Measurements from ENCODE around the gene CHCHD3. TPM values are rescaled to one million over a fixed set of nuclear protein-coding genes. Genes with fewer than 3 reads are reported as not detected.

Gene CHCHD3
- total and polyA plus RNA-seq, 2 donors from 2014 or later, result 53.9 to 77.3 TPM

DNA sequence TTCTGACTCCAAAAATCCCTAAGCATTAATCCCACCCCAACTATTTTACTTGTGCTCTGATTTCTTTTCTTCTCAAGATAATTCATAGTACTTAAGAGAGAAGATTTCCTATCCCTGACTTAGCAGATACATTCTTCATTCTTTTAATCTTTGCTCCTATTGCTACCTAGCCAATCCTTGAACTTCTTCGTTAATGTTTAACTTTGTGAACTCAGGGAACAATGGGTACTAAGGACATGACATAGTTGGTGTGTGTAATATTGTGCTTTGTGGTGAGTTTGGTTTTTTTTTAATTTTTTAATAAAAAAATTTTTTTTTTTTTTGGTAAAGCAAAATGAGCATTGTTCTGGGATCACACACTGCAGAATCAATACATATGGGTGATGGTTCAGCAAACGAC lies 166.2 kb downstream of the CHCHD3 start:
- intact Hi-C loops (cut with DNase I), result no loop called here
- Histone ChIP-seq H3K27ac (ENCODE audit: low read depth in 2 of 2, low read length in 2 of 2) (no peak overlapping the region), H3K27me3 (ENCODE audit: control insufficient read depth, insufficient read depth, low read length) (no peaks in the 10 kb centered on the region), H3K36me3 (ENCODE audit: control insufficient read depth in 2 of 3, insufficient read depth in 3 of 3, low read length in 3 of 3) (no peaks in the 10 kb centered on the region), H3K4me3 (ENCODE audit: low read length in 3 of 3) (no peak overlapping the region), H3K4me1 (ENCODE audit: control insufficient read depth in 2 of 3, insufficient read depth in 2 of 3, low read depth in 1 of 3, low read length in 3 of 3) (peaks cover 0 to 4% (median 0%) of the 10 kb centered on the region in 3 donors), H3K9ac (ENCODE audit: low read length in 3 of 3) (no peak overlapping the region), H3K9me3 (ENCODE audit: control insufficient read depth in 2 of 3, insufficient read depth in 1 of 3, low read length in 3 of 3) (no peaks in the 10 kb centered on the region)
- FAIRE-seq, result peak; percentile 94
- peak in 1 of 5 donors; percentile 20 for DNase-seq
- TF ChIP-seq, protein P1, sequence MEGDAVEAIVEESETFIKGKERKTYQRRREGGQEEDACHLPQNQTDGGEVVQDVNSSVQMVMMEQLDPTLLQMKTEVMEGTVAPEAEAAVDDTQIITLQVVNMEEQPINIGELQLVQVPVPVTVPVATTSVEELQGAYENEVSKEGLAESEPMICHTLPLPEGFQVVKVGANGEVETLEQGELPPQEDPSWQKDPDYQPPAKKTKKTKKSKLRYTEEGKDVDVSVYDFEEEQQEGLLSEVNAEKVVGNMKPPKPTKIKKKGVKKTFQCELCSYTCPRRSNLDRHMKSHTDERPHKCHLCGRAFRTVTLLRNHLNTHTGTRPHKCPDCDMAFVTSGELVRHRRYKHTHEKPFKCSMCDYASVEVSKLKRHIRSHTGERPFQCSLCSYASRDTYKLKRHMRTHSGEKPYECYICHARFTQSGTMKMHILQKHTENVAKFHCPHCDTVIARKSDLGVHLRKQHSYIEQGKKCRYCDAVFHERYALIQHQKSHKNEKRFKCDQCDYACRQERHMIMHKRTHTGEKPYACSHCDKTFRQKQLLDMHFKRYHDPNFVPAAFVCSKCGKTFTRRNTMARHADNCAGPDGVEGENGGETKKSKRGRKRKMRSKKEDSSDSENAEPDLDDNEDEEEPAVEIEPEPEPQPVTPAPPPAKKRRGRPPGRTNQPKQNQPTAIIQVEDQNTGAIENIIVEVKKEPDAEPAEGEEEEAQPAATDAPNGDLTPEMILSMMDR (IDR thresholded peaks at IDR 0.05; ENCODE audit: borderline replicate concordance, extremely low read depth, insufficient read depth), result no peak

DNA sequence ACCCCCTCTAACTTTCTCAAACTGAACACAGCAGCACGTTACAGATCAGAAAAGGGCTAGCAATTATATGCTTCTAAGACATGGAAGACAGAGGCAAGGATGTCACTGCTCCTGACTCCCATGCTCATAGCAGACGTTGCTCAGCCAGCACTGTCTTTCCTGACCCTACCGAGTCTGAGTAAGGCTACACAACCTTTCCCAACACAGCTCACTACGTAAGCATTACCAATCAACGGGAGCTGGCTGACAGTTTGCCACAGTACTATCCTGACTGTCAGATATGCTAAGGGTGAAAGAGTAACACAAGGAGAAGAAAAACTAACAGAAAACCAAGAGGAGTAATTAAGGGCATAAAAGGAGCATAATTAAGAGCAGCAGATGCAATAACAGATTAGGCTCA lies 171.2 kb downstream of the CHCHD3 start:
- FAIRE-seq, result no peak
- H3K27me3 ChIP-seq (ENCODE audit: control insufficient read depth, insufficient read depth, low read length), result no peaks in the 10 kb centered on the region

DNA sequence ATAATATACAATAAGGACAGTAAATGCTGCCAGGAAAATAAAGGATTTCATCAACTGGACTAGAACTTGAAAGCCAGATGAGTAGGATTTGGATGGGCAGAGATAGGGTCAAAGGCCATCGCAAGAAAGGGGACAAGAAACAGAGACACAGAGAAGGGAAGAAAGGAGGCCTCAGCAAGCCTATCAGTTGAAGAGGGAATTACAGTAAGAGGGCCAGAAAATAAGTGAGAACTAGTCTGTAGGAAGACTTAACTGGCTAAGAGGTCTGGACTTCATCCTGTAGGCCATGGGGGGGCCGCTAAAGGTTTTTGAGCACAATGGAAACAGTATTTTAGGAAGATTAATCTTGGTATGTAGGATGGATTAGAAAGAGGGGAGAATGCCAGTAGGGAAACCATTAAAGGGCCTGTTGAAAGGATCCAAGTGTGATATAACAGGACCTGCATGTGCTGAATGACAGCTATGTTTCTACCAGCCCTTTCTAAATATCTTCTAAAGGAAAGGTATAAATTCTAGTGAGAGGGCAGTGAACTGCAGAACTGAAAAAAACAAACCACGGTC lies 174.4 kb downstream of the CHCHD3 start:
- FAIRE-seq, result no peak

More for the DNA sequence above, 171.2 kb downstream of the CHCHD3 start:
- peaks cover 0 to 4% (median 0%) of the 10 kb centered on the region in 3 donors for H3K4me1 ChIP-seq (ENCODE audit: control insufficient read depth in 2 of 3, insufficient read depth in 2 of 3, low read depth in 1 of 3, low read length in 3 of 3)
- no peak overlapping the region for H3K9ac ChIP-seq (ENCODE audit: low read length in 3 of 3)
- intact Hi-C loops (cut with DNase I), result no loop called here
- DNase-seq, result no peak
- H3K36me3 ChIP-seq (ENCODE audit: control insufficient read depth in 2 of 3, insufficient read depth in 3 of 3, low read length in 3 of 3), result no peaks in the 10 kb centered on the region
- no peak overlapping the region for H3K4me3 ChIP-seq (ENCODE audit: low read length in 3 of 3)
- TF ChIP-seq, protein P1 (IDR thresholded peaks at IDR 0.05; ENCODE audit: borderline replicate concordance, extremely low read depth, insufficient read depth), result no peak
- no peak overlapping the region for H3K27ac ChIP-seq (ENCODE audit: low read depth in 2 of 2, low read length in 2 of 2)
- H3K9me3 ChIP-seq (ENCODE audit: control insufficient read depth in 2 of 3, insufficient read depth in 1 of 3, low read length in 3 of 3), result no peaks in the 10 kb centered on the region

More for the DNA sequence above, 174.4 kb downstream of the CHCHD3 start:
- TF ChIP-seq, protein P1 (IDR thresholded peaks at IDR 0.05; ENCODE audit: borderline replicate concordance, extremely low read depth, insufficient read depth), result no peak
- no peak for DNase-seq
- H3K36me3 ChIP-seq (ENCODE audit: control insufficient read depth in 2 of 3, insufficient read depth in 3 of 3, low read length in 3 of 3), result no peaks in the 10 kb centered on the region
- H3K27ac ChIP-seq (ENCODE audit: low read depth in 2 of 2, low read length in 2 of 2), result no peak overlapping the region
- intact Hi-C loops (cut with DNase I), result no loop called here
- no peak overlapping the region for H3K9ac ChIP-seq (ENCODE audit: low read length in 3 of 3)
- no peaks in the 10 kb centered on the region for H3K4me1 ChIP-seq (ENCODE audit: control insufficient read depth in 2 of 3, insufficient read depth in 2 of 3, low read depth in 1 of 3, low read length in 3 of 3)
- H3K9me3 ChIP-seq (ENCODE audit: control insufficient read depth in 2 of 3, insufficient read depth in 1 of 3, low read length in 3 of 3), result no peaks in the 10 kb centered on the region
- H3K4me3 ChIP-seq (ENCODE audit: low read length in 3 of 3), result no peak overlapping the region
- H3K27me3 ChIP-seq (ENCODE audit: control insufficient read depth, insufficient read depth, low read length), result no peaks in the 10 kb centered on the region

All from kidney (tissue), 14 donors.